Right lobe of liver (tissue), 4 donors: ENCODE results near the gene GRAP2.

ENCODE experiments used
- POLR2A ChIP-seq: fragments of 450-650 bp; IDR thresholded peaks from one replicate; pipeline ENCODE4 v1.6.1; 2017; ENCODE audit warnings: antibody characterized with exemption, mild to moderate bottlenecking
- TF ChIP-seq, protein P1 (sequence below), 4 donors: fragments of 200-600 bp in 3 of 4; fragments of 450-650 bp in 1 of 4; IDR thresholded peaks; one replicate each; pipeline versions ENCODE4 v1.5.1 to v1.8.0; 2016 to 2022; ENCODE audit warnings: antibody characterized with exemption in 4 of 4, mild to moderate bottlenecking in 2 of 4
- donor health status: DM: no; HTN: no; CAD: no.
- donor health status: DM: no; HTN: no; CAD: no.
- donor health status: DM: no; HTN: yes; CAD: no.

DNA sequence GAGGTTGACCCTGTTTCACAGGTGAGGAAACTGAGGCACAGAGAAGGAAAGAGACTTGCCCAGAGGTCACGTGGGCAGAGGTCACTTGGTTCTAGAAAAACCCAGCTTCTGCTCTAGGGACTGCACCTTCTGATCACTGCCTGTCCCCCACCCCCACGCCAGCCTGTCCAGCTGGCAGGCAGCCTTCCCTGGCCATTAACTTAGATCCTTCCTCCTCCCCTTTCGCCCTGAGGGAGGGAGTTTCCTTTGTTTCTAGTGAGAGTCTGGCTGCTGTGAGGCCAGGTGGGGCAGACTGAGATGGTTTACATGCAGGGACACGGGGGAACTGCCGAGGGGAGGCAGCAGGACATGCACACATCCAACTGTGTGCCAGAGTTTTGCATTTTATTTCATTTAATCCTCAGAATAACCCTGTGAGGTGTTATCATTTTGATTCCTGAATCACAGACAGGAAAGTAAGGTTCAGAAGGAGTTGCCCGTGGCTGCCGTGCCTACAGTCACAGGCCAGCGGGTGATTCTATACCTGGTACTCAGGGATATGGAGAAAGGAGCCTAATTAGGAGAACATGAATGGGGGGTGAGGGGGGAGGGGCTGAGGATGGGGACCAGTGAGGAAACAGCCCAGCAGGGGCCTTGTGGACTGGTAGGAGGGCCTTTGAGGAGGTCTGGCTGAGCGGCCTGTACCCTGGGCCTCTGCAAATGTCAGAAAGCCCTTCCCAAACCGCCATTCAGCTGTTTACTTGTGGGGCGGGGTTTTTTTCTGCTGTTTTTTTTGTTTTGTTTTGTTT lies 97.2 kb downstream of the GRAP2 start:
- TF ChIP-seq, protein P1, sequence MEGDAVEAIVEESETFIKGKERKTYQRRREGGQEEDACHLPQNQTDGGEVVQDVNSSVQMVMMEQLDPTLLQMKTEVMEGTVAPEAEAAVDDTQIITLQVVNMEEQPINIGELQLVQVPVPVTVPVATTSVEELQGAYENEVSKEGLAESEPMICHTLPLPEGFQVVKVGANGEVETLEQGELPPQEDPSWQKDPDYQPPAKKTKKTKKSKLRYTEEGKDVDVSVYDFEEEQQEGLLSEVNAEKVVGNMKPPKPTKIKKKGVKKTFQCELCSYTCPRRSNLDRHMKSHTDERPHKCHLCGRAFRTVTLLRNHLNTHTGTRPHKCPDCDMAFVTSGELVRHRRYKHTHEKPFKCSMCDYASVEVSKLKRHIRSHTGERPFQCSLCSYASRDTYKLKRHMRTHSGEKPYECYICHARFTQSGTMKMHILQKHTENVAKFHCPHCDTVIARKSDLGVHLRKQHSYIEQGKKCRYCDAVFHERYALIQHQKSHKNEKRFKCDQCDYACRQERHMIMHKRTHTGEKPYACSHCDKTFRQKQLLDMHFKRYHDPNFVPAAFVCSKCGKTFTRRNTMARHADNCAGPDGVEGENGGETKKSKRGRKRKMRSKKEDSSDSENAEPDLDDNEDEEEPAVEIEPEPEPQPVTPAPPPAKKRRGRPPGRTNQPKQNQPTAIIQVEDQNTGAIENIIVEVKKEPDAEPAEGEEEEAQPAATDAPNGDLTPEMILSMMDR (IDR thresholded peaks at IDR 0.05) = no peak
- TF ChIP-seq POLR2A = no peak
